ENCODE data around the gene TMEM143. TPM values are rescaled to one million over a fixed set of nuclear protein-coding genes. Genes with fewer than 3 reads are reported as not detected.

Gene TMEM143
- total RNA-seq, 2 experiments from 2014 or later: 24.8 to 26.1 TPM

DNA sequence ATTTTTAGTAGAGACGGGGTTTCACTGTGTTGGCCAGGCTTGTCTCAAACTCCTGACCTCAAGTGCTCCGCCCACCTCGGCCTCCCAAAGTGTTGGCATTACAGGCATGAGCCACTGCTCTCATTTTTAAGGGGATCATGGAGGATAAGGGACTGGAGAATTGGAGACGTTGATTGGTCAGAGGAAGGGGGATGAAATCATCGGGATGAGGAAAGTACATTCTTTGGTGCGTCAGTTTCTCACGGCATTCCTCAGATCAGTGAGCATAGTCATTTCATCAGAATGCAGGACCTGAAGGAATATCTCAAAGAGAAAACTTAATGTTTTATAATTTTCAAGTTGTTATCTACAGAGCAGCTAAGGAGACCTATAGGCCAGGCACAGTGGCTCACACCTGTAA is 79.8 kb downstream of the TMEM143 start:
- H3K9me3 Mint-ChIP-seq: peaks cover 5% of the 10 kb centered on the region
- H3K4me3 Mint-ChIP-seq: no peak overlapping the region
- H3K27me3 Mint-ChIP-seq: no peaks in the 10 kb centered on the region
- DNase-seq (no peak), ATAC-seq (ENCODE audit: low read depth) (no peak)
- no peaks in the 10 kb centered on the region for H3K4me1 Mint-ChIP-seq
- H3K27ac Mint-ChIP-seq: no peak overlapping the region
- POLR2A ChIA-PET: no interaction called here
- H3K36me3 Mint-ChIP-seq: peaks cover 13% of the 10 kb centered on the region

Other genes with a start within 250 kb of the TMEM143 start
- 100 to 1,000 TPM; 158 to 168 TPM for gene LIG1, start 193.6 kb downstream of the TMEM143 start, total RNA-seq
- 10 to 100 TPM; 10.2 to 13.3 TPM for gene ZSWIM9, start 193.3 kb downstream of the TMEM143 start, total RNA-seq
- 100 to 1,000 TPM; 249 to 255 TPM for gene CARD8, start 108.0 kb downstream of the TMEM143 start, total RNA-seq
- under 1 TPM in 1 of 2 experiments, not detected in 1; 0.39 TPM for gene ZNF114, start 93.9 kb downstream of the TMEM143 start, total RNA-seq
- 100 to 1,000 TPM; 285 to 303 TPM for gene EMP3, start 38.4 kb downstream of the TMEM143 start, total RNA-seq
- gene SYNGR4, start 427 bp upstream of the TMEM143 start, total RNA-seq: under 1 TPM in 1 of 2 experiments, not detected in 1; 0.30 TPM
- 10 to 100 TPM; 75.8 to 75.9 TPM for gene KDELR1, start 27.6 kb upstream of the TMEM143 start, total RNA-seq
- under 1 TPM; 0.14 to 0.17 TPM for gene GRIN2D, start 29.7 kb upstream of the TMEM143 start, total RNA-seq
- 10 to 100 TPM; 31.3 to 36.0 TPM for gene GRWD1, start 82.0 kb upstream of the TMEM143 start, total RNA-seq
- gene KCNJ14, start 91.6 kb upstream of the TMEM143 start, total RNA-seq: 1 to 10 TPM; 1.4 TPM
- 10 to 100 TPM; 57.6 to 59.1 TPM for gene CYTH2, start 105.4 kb upstream of the TMEM143 start, total RNA-seq
- 10 to 100 TPM; 10.2 to 12.8 TPM for gene LMTK3, start 147.9 kb upstream of the TMEM143 start, total RNA-seq
- not detected for gene SULT2B1, start 188.2 kb upstream of the TMEM143 start, total RNA-seq
- not detected for gene SPACA4, start 242.8 kb upstream of the TMEM143 start, total RNA-seq